LNCAP (cell line): ENCODE measurements around the gene ADD1.

Source experiments
- TF ChIP-seq, protein P1 (sequence below): fragments of 450-650 bp; IDR thresholded peaks from 2 replicates; pipeline ENCODE4 v1.5.1; 2017; ENCODE audit warnings: mild to moderate bottlenecking

ADD1 gene

DNA sequence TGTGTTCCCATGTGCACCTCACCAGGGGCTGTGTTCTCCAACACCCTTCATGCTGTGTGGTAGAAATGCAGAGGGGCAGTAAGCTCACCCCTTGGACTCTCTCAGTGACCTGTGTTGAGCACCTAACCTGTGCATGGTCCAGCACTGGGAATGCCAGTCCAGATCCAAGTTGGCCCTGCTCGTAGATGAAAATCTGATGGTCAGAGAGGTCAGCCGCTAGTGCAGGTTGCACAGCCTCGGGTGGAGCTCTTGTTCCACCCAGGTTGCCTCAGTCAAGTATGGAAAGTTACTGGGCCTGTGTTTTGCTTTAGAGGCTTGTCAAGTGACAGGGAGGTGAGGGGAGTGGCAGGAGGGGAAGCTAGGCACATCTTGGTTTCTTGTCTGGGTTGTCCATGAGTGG lies 68.2 kb downstream of the ADD1 start:
- TF ChIP-seq, protein P1, sequence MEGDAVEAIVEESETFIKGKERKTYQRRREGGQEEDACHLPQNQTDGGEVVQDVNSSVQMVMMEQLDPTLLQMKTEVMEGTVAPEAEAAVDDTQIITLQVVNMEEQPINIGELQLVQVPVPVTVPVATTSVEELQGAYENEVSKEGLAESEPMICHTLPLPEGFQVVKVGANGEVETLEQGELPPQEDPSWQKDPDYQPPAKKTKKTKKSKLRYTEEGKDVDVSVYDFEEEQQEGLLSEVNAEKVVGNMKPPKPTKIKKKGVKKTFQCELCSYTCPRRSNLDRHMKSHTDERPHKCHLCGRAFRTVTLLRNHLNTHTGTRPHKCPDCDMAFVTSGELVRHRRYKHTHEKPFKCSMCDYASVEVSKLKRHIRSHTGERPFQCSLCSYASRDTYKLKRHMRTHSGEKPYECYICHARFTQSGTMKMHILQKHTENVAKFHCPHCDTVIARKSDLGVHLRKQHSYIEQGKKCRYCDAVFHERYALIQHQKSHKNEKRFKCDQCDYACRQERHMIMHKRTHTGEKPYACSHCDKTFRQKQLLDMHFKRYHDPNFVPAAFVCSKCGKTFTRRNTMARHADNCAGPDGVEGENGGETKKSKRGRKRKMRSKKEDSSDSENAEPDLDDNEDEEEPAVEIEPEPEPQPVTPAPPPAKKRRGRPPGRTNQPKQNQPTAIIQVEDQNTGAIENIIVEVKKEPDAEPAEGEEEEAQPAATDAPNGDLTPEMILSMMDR: no peak

- TF ChIP-seq, protein P1: no peak
Observed at GRCh38 chr4:2913168-2913567, 69.5 kb downstream of the ADD1 start.

DNA sequence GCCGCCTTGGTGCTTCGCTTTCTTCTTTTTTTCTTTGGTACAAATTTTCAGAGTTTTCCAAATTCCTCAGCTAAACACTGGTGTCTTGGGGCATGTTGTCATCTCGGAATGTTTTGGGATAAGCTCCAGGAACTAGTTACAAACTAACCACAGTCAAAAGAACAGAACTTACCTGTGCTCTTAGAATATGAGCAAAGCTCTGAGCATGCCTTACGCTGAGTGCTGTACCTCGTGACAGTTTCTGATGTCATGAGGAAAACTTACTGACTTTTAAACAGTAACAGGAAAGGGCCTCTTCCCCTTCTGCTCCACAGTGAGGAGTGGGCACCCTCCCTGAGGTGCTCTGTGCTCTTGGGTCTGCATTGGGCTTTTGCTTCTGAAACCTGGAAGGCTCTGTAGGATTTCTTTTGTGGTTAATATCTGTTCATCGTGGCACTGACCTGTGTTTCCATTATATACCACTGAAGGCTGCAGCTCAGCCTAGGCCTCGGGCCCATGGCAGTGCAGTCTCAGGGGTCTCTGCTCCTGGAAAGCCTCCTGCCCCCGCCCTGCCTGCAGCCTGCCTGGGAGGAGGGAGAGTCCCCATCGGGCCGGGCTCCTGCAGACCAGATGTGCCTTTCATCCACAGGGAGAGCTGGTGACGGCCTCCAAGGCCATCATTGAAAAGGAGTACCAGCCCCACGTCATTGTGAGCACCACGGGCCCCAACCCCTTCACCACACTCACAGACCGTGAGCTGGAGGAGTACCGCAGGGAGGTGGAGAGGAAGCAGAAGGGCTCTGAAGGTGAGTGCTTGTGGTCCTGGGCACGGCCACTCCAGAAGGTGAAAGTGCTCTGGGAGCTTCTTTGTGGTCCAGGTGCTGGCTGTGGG lies 70.8 kb downstream of the ADD1 start:
- TF ChIP-seq, protein P1: no peak

- TF ChIP-seq, protein P1: no peak
Observed at GRCh38 chr4:2915789-2916188, 72.1 kb downstream of the ADD1 start.

GRCh38 chr4:2923141-2923551 lies 79.5 kb downstream of the ADD1 start:
- TF ChIP-seq, protein P1: no peak

DNA sequence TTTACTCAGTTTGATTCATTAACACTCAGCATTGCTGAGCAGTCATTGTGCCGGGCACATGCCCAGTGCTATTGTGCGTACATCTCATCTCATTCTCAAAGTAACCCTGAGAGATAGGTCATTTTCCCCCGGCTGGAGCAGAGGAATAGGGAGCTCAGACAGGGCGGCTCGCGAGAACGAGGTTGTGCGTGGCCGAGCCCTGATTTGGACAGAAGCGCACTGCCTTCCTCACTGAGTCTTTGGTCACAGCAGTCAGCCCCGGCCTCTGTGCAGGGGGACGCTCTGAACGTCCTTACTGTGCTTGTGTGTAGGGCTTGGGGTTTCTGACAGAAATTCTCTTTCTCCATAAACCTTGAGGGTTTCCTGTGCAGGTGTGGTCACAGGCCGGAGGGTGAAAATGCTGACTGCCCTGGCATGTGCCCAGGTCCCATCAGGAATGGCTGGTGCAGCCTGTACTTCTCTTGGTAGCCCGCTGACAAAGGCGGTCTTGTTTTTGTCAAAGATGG lies 80.1 kb downstream of the ADD1 start:
- TF ChIP-seq, protein P1: no peak

- TF ChIP-seq, protein P1: no peak
Observed at GRCh38 chr4:2924286-2924685, 80.6 kb downstream of the ADD1 start.
